ENCODE measurements around the gene RPRD1B. TPM values are rescaled to one million over a fixed set of nuclear protein-coding genes. Genes with fewer than 3 reads are reported as not detected.

Gene RPRD1B
- total and polyA plus RNA-seq, 2 experiments from 2014 or later: 7.3 to 24.3 TPM

DNA sequence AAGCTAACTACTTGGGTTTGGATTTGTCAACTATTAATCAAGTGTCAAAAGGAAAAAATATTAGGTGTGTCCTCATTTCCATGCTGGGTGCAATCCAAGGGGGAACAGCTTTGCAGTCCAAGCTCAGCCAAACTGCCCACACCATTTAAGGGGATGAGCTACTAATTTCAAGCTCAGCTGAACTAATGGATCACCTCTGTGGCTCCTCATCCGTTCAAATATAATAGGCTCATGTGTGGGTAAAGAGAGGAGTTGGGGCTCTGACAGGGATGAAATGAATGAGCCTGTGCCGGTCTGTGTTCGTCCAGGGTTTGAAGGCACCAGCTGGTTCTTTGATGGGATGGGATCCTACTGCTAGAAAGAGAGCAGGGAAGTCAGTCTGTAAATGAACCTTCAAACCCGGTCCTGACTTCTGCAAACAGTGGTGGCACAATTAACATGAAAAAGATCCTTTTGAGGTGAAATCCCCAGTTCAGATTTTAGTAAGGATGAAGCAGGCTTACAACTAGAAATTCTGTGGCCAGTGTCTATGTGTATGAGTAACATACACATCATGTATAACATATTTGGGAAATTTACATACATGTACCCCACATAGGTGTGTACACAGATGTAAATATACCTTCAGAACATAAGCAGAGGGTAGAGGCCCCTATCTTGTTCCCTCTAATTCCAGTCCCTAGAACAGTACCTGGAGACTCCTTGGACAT lies 42.2 kb upstream of the RPRD1B start:
- Histone ChIP-seq H3K9me2 (ENCODE audit: insufficient read depth) (no peaks in the 10 kb centered on the region), H3F3A (replicated peaks; ENCODE audit: low read depth) (no peaks in the 10 kb centered on the region), H3K4me3 (no peak overlapping the region), H4K20me1 (replicated peaks; ENCODE audit: insufficient read depth) (peaks cover 8% of the 10 kb centered on the region), H3K27me3 (ENCODE audit: insufficient read depth) (no peaks in the 10 kb centered on the region), H3K36me3 (ENCODE audit: insufficient read depth) (peaks cover 9% of the 10 kb centered on the region), H3K4me1 (ENCODE audit: insufficient read depth) (peaks cover 5% of the 10 kb centered on the region; the same call in 1 of the 2 replicates), H2AFZ (no peak overlapping the region), H3K27ac (ENCODE audit: low read depth) (no peak overlapping the region), H3K79me2 (replicated peaks; ENCODE audit: insufficient read depth) (no peaks in the 10 kb centered on the region), H3K4me2 (no peak overlapping the region)
- ATAC-seq (no peak), DNase-seq (ENCODE audit: low spot score) (no peak)
- Mint-ChIP-seq H3K27ac (no peak overlapping the region), H3K4me3 (no peak overlapping the region), H3K36me3 (ENCODE audit: low read depth) (peaks cover 40% of the 10 kb centered on the region), H3K27me3 (ENCODE audit: insufficient read depth, low read depth, poor library complexity) (peaks cover 3% of the 10 kb centered on the region), H3K4me1 (peaks cover 13% of the 10 kb centered on the region; the same call in 2 of the 3 replicates), H3K9me3 (no peaks in the 10 kb centered on the region)
- TF ChIP-seq EZH2phosphoT487 (IDR thresholded peaks at IDR 0.05; ENCODE audit: unreplicated experiment) (no peak), ZNF114 (CRISPR knock-in tag; IDR thresholded peaks at IDR 0.05) (no peak), ZNF331 (CRISPR knock-in tag; IDR thresholded peaks at IDR 0.05; ENCODE audit: low read depth) (no peak), ETS1 (IDR thresholded peaks at IDR 0.05) (no peak), POLR2AphosphoS5 (IDR thresholded peaks at IDR 0.05; ENCODE audit: low read depth) (no peak), JUNB (IDR thresholded peaks at IDR 0.05; ENCODE audit: unreplicated experiment) (no peak), CREB1 (CRISPR knock-in tag; IDR thresholded peaks at IDR 0.05; ENCODE audit: low read depth) (no peak), NANOG (IDR thresholded peaks at IDR 0.05; ENCODE audit: borderline replicate concordance) (no peak), EZH2 (IDR thresholded peaks at IDR 0.05; ENCODE audit: low read depth, unreplicated experiment) (no peak), STAT1 (IDR thresholded peaks at IDR 0.05; ENCODE audit: unreplicated experiment) (no peak)
- TF ChIP-seq, protein P1, sequence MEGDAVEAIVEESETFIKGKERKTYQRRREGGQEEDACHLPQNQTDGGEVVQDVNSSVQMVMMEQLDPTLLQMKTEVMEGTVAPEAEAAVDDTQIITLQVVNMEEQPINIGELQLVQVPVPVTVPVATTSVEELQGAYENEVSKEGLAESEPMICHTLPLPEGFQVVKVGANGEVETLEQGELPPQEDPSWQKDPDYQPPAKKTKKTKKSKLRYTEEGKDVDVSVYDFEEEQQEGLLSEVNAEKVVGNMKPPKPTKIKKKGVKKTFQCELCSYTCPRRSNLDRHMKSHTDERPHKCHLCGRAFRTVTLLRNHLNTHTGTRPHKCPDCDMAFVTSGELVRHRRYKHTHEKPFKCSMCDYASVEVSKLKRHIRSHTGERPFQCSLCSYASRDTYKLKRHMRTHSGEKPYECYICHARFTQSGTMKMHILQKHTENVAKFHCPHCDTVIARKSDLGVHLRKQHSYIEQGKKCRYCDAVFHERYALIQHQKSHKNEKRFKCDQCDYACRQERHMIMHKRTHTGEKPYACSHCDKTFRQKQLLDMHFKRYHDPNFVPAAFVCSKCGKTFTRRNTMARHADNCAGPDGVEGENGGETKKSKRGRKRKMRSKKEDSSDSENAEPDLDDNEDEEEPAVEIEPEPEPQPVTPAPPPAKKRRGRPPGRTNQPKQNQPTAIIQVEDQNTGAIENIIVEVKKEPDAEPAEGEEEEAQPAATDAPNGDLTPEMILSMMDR (conservative IDR thresholded peaks at IDR 0.05; ENCODE audit: low read depth in 2 of 2): no peak
- TF ChIP-seq, protein P2, sequence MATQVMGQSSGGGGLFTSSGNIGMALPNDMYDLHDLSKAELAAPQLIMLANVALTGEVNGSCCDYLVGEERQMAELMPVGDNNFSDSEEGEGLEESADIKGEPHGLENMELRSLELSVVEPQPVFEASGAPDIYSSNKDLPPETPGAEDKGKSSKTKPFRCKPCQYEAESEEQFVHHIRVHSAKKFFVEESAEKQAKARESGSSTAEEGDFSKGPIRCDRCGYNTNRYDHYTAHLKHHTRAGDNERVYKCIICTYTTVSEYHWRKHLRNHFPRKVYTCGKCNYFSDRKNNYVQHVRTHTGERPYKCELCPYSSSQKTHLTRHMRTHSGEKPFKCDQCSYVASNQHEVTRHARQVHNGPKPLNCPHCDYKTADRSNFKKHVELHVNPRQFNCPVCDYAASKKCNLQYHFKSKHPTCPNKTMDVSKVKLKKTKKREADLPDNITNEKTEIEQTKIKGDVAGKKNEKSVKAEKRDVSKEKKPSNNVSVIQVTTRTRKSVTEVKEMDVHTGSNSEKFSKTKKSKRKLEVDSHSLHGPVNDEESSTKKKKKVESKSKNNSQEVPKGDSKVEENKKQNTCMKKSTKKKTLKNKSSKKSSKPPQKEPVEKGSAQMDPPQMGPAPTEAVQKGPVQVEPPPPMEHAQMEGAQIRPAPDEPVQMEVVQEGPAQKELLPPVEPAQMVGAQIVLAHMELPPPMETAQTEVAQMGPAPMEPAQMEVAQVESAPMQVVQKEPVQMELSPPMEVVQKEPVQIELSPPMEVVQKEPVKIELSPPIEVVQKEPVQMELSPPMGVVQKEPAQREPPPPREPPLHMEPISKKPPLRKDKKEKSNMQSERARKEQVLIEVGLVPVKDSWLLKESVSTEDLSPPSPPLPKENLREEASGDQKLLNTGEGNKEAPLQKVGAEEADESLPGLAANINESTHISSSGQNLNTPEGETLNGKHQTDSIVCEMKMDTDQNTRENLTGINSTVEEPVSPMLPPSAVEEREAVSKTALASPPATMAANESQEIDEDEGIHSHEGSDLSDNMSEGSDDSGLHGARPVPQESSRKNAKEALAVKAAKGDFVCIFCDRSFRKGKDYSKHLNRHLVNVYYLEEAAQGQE (IDR thresholded peaks at IDR 0.05; ENCODE audit: unreplicated experiment): no peak
- TF ChIP-seq, protein P3, sequence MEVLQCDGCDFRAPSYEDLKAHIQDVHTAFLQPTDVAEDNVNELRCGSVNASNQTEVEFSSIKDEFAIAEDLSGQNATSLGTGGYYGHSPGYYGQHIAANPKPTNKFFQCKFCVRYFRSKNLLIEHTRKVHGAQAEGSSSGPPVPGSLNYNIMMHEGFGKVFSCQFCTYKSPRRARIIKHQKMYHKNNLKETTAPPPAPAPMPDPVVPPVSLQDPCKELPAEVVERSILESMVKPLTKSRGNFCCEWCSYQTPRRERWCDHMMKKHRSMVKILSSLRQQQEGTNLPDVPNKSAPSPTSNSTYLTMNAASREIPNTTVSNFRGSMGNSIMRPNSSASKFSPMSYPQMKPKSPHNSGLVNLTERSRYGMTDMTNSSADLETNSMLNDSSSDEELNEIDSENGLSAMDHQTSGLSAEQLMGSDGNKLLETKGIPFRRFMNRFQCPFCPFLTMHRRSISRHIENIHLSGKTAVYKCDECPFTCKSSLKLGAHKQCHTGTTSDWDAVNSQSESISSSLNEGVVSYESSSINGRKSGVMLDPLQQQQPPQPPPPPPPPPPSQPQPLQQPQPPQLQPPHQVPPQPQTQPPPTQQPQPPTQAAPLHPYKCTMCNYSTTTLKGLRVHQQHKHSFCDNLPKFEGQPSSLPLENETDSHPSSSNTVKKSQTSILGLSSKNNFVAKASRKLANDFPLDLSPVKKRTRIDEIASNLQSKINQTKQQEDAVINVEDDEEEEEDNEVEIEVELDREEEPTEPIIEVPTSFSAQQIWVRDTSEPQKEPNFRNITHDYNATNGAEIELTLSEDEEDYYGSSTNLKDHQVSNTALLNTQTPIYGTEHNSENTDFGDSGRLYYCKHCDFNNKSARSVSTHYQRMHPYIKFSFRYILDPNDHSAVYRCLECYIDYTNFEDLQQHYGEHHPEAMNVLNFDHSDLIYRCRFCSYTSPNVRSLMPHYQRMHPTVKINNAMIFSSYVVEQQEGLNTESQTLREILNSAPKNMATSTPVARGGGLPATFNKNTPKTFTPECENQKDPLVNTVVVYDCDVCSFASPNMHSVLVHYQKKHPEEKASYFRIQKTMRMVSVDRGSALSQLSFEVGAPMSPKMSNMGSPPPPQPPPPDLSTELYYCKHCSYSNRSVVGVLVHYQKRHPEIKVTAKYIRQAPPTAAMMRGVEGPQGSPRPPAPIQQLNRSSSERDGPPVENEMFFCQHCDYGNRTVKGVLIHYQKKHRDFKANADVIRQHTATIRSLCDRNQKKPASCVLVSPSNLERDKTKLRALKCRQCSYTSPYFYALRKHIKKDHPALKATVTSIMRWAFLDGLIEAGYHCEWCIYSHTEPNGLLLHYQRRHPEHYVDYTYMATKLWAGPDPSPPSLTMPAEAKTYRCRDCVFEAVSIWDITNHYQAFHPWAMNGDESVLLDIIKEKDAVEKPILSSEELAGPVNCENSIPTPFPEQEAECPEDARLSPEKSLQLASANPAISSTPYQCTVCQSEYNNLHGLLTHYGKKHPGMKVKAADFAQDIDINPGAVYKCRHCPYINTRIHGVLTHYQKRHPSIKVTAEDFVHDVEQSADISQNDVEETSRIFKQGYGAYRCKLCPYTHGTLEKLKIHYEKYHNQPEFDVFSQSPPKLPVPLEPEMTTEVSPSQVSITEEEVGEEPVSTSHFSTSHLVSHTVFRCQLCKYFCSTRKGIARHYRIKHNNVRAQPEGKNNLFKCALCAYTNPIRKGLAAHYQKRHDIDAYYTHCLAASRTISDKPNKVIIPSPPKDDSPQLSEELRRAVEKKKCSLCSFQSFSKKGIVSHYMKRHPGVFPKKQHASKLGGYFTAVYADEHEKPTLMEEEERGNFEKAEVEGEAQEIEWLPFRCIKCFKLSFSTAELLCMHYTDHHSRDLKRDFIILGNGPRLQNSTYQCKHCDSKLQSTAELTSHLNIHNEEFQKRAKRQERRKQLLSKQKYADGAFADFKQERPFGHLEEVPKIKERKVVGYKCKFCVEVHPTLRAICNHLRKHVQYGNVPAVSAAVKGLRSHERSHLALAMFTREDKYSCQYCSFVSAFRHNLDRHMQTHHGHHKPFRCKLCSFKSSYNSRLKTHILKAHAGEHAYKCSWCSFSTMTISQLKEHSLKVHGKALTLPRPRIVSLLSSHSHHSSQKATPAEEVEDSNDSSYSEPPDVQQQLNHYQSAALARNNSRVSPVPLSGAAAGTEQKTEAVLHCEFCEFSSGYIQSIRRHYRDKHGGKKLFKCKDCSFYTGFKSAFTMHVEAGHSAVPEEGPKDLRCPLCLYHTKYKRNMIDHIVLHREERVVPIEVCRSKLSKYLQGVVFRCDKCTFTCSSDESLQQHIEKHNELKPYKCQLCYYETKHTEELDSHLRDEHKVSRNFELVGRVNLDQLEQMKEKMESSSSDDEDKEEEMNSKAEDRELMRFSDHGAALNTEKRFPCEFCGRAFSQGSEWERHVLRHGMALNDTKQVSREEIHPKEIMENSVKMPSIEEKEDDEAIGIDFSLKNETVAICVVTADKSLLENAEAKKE (CRISPR knock-in tag; IDR thresholded peaks at IDR 0.05): no peak
